K562 (cell line): ENCODE measurements around the gene U2AF1L4. TPM values are rescaled to one million over a fixed set of nuclear protein-coding genes. Genes with fewer than 3 reads are reported as not detected.

Experiments used
- CBFB ChIP-seq: sonication (generic); formaldehyde crosslinking; IDR thresholded peaks from 2 replicates; pipeline ENCODE4 v1.4.0; 2020; ENCODE audit warnings: mild to moderate bottlenecking, missing genetic modification reagents
- CHCHD3 ChIP-seq: fragments of 250-450 bp; sonication (Bioruptor Pico); IDR thresholded peaks from 2 replicates; pipeline ENCODE4 v2.1.2; 2022; ENCODE audit warnings: mild to moderate bottlenecking
- CXXC5 ChIP-seq: fragments of 250-450 bp; sonication (Bioruptor Pico); IDR thresholded peaks from 2 replicates; pipeline ENCODE4 v1.8.0; 2022; ENCODE audit warnings: inconsistent platforms, mild to moderate bottlenecking, moderate library complexity
- DLX4 ChIP-seq: fragments of 250-450 bp; sonication (Bioruptor Pico); IDR thresholded peaks from 2 replicates; pipeline ENCODE4 v1.6.1; 2021; ENCODE audit warnings: mild to moderate bottlenecking
- DMBX1 ChIP-seq: fragments of 250-450 bp; sonication (Bioruptor Pico); IDR thresholded peaks from 2 replicates; pipeline ENCODE4 v1.8.0; 2022; ENCODE audit warnings: inconsistent platforms, mild to moderate bottlenecking, moderate library complexity, borderline replicate concordance
- FOXA1 ChIP-seq: fragments of 450-650 bp; IDR thresholded peaks from 2 replicates; pipeline ENCODE4 v1.6.1; 2016; ENCODE audit warnings: mild to moderate bottlenecking, borderline replicate concordance
- HDAC1 ChIP-seq, 2 experiments: fragments of 450-650 bp; IDR thresholded peaks; 2 replicates each; pipeline ENCODE4 v1.6.1; 2016 to 2017; ENCODE audit warnings: inconsistent platforms in 1 of 2, mild to moderate bottlenecking in 1 of 2, moderate library complexity in 1 of 2
- HIVEP1 ChIP-seq: fragments of 250-450 bp; sonication (Bioruptor Pico); IDR thresholded peaks from 2 replicates; pipeline ENCODE4 v1.4.0; 2020; ENCODE audit warnings: mild to moderate bottlenecking
- HMG20A ChIP-seq: fragments of 450-650 bp; formaldehyde crosslinking; conservative IDR thresholded peaks from 2 replicates; pipeline ENCODE4 v1.4.0; 2020; ENCODE audit warnings: mild to moderate bottlenecking, mixed read lengths
- NCOA1 ChIP-seq: fragments of 450-650 bp; IDR thresholded peaks from 2 replicates; pipeline ENCODE4 v1.6.1; 2016; ENCODE audit warnings: low read depth
- NEUROD1 ChIP-seq: fragments of 150-350 bp; IDR thresholded peaks from 2 replicates; pipeline ENCODE4 v1.6.1; 2014; ENCODE audit warnings: borderline replicate concordance, low read length, low read depth; ENCODE audit not compliant: partially characterized antibody
- PRMT5 ChIP-seq: sonication (generic); formaldehyde crosslinking; IDR thresholded peaks from 2 replicates; pipeline ENCODE4 v1.5.0; 2020; ENCODE audit warnings: missing genetic modification reagents
- RERE ChIP-seq: sonication (generic); formaldehyde crosslinking; IDR thresholded peaks from 2 replicates; pipeline ENCODE4 v1.8.0; 2023; ENCODE audit warnings: missing genetic modification reagents, mild to moderate bottlenecking, borderline replicate concordance
- SUPT5H ChIP-seq: fragments of 450-650 bp; IDR thresholded peaks from 2 replicates; pipeline ENCODE4 v1.6.1; 2016
- ZNF146 ChIP-seq: IDR thresholded peaks from one replicate; pipeline ENCODE4 v1.6.1; 2018; ENCODE audit warnings: missing compliant biosample characterization; ENCODE audit not compliant: unreplicated experiment
- ZNF277 ChIP-seq: fragments of 250-450 bp; sonication (Bioruptor Pico); IDR thresholded peaks from 2 replicates; pipeline ENCODE4 v1.8.0; 2022; ENCODE audit warnings: inconsistent platforms, mild to moderate bottlenecking, moderate library complexity, borderline replicate concordance
- ZNF511 ChIP-seq: sonication (generic); formaldehyde crosslinking; IDR thresholded peaks from 2 replicates; pipeline ENCODE4 v1.8.0; 2022; ENCODE audit warnings: mild to moderate bottlenecking, missing genetic modification reagents
- polyA plus RNA-seq, 8 experiments: library from polyadenylated mRNA; depleted of rRNA in 4 of 8; stranded (reverse) in 5 of 8; unstranded in 3 of 8; fragments of >200 nt; fragmentation: Nextera tagmentation in 2 of 8; fragmentation: Illumina TruSeq in 1 of 8; extraction: Ambion mirVana in 2 of 8; extraction: Trizol in 1 of 8; gene quantifications; 2 replicates each; pipeline versions ENCODE4 v1.2.1 to v1.2.3, GENCODE V29; 2011 to 2014; ENCODE audit warnings: inconsistent platforms in 1 of 8, missing spikeins in 1 of 8
- total RNA-seq, 7 experiments: library from RNA; depleted of rRNA in 6 of 7; stranded (reverse); fragments of >200 nt in 6 of 7; fragmentation: Illumina TruSeq in 2 of 7; extraction: Trizol in 2 of 7; gene quantifications; 2 replicates each; pipeline versions ENCODE4 v1.2.1 to v1.2.3, GENCODE V29; 2011 to 2021; ENCODE audit warnings: low replicate concordance in 1 of 7
- TF ChIP-seq, protein P1 (sequence below): fragments of 250-450 bp; sonication (Bioruptor Pico); IDR thresholded peaks from 2 replicates; pipeline ENCODE4 v1.8.0; 2021; ENCODE audit warnings: moderate library complexity, mild to moderate bottlenecking, inconsistent platforms

Gene U2AF1L4
- total and polyA plus RNA-seq, 9 of the 15 experiments (the other 6 are each of a cell fraction or from before 2014, with no cell fraction given), result 8.4 to 19.5 (median 12.6) TPM

DNA sequence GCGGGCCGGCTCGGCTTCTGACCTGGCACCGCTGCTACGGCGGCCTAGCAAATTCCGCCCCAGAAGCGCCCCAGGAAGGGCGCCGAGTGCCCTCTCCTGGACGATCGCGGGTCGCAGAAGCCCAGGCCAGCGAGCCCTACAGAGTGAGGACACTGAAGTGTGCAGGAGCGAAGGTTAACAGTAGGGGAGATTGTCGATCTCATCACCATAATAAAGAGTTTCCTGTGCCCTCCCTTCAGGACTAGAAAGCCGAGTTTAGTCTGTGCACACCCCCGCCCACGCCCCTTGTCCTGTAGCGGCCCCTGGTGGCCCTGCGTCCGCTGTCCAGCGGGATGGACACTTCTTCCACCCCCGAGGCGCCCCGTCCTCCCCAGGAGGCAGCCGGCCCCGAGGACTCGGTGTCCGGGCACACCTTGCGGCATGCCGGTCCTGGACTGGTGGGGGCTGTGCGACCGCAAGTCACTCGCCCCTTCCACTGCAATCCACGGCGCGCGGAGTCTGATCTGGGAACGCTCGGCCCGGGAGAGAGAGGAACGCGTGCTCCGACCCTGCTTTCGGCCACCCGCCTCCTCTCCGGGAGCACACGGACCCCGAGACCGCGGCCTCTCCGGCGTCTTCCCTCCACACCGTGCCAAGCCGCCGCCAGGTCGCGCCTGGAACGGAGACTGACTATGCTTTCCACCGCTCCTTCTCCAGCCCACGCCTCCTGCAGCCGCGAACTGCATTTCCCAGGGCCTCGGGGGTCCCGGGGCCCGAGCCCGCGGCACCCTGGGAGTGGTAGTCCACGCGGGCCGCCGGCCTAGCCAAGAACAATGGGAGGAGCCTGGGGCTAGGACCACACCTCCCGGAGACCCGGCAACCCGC is 28.2 kb downstream of the U2AF1L4 start (continued):
- no peak for TF ChIP-seq RERE
- TF ChIP-seq FOXA1, result no peak
- TF ChIP-seq CBFB, result peak; percentile 62; the same call in 1 of the 2 replicates
- TF ChIP-seq HMG20A (CRISPR knock-in tag), result no peak
- TF ChIP-seq DLX4 (CRISPR knock-in tag), result no peak
- peak; percentile 51; the same call in 1 of the 2 replicates for TF ChIP-seq DMBX1 (CRISPR knock-in tag)
- TF ChIP-seq NCOA1, result no peak
- TF ChIP-seq NEUROD1, result peak; percentile 11
- peak; percentile 66 for TF ChIP-seq SUPT5H
- TF ChIP-seq HIVEP1 (CRISPR knock-in tag), result no peak
- TF ChIP-seq CHCHD3 (CRISPR knock-in tag), result no peak
- TF ChIP-seq PRMT5 (CRISPR knock-in tag), result no peak
- TF ChIP-seq, protein P1, sequence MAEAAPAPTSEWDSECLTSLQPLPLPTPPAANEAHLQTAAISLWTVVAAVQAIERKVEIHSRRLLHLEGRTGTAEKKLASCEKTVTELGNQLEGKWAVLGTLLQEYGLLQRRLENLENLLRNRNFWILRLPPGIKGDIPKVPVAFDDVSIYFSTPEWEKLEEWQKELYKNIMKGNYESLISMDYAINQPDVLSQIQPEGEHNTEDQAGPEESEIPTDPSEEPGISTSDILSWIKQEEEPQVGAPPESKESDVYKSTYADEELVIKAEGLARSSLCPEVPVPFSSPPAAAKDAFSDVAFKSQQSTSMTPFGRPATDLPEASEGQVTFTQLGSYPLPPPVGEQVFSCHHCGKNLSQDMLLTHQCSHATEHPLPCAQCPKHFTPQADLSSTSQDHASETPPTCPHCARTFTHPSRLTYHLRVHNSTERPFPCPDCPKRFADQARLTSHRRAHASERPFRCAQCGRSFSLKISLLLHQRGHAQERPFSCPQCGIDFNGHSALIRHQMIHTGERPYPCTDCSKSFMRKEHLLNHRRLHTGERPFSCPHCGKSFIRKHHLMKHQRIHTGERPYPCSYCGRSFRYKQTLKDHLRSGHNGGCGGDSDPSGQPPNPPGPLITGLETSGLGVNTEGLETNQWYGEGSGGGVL (CRISPR knock-in tag), result no peak
- peak; percentile 82 for TF ChIP-seq ZNF511 (CRISPR knock-in tag)
- no peak for TF ChIP-seq ZNF146 (CRISPR knock-in tag)
- no peak for TF ChIP-seq ZNF277 (CRISPR knock-in tag)
- TF ChIP-seq HDAC1 (IDR thresholded peaks at IDR 0.05), result peak in 1 of 2 experiments; percentile 82; a peak in 1 of 4 replicates
- 0 out of 2 replicates have a peak, but pooled peaks have one; percentile 72 for TF ChIP-seq CXXC5 (CRISPR knock-in tag)
